ENCODE data around the gene FRMD7. TPM values are rescaled to one million over a fixed set of nuclear protein-coding genes. Genes with fewer than 3 reads are reported as not detected.

The FRMD7 gene
- total RNA-seq, 2 donors from 2014 or later, result not detected

DNA sequence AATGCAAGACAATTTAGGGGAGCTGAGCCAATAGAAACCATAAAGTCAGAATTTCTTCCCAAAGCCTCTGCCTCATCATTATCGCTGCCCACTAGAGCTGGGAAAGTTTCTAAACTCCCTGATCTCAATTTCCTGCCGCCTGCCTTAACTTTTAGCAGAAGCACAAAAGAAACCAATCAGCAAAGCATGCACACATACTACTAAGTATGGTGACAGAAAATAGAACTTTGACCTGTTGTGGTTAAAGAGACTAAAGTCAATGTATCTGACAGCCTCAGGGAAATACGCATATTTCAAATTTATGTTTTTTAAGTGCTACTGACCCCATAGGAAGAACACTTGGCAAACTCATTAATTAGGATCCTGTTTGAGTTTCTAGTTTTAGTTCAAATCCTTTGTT, 94.7 kb downstream of the FRMD7 start:
- no peak overlapping the region for H3K9ac ChIP-seq (ENCODE audit: extremely low read depth, low read length, poor library complexity, severe bottlenecking)
- Mint-ChIP-seq H3K9me3 (no peaks in the 10 kb centered on the region), H3K36me3 (ENCODE audit: low read depth) (peaks cover 7% of the 10 kb centered on the region), H3K4me3 (no peak overlapping the region), H3K27ac (no peak overlapping the region), H3K27me3 (ENCODE audit: insufficient read depth) (no peaks in the 10 kb centered on the region), H3K4me1 (peaks cover 72% of the 10 kb centered on the region)
- H3K27me3 ChIP-seq (ENCODE audit: control insufficient read depth, insufficient read depth, low read length, poor library complexity, severe bottlenecking), result no peaks in the 10 kb centered on the region
- no peak for DNase-seq
- peaks cover 5% of the 10 kb centered on the region for H3K4me1 ChIP-seq (ENCODE audit: control insufficient read depth, insufficient read depth, low read length)
- H3K4me3 ChIP-seq (ENCODE audit: low read length), result no peak overlapping the region
- TF ChIP-seq, protein P1, sequence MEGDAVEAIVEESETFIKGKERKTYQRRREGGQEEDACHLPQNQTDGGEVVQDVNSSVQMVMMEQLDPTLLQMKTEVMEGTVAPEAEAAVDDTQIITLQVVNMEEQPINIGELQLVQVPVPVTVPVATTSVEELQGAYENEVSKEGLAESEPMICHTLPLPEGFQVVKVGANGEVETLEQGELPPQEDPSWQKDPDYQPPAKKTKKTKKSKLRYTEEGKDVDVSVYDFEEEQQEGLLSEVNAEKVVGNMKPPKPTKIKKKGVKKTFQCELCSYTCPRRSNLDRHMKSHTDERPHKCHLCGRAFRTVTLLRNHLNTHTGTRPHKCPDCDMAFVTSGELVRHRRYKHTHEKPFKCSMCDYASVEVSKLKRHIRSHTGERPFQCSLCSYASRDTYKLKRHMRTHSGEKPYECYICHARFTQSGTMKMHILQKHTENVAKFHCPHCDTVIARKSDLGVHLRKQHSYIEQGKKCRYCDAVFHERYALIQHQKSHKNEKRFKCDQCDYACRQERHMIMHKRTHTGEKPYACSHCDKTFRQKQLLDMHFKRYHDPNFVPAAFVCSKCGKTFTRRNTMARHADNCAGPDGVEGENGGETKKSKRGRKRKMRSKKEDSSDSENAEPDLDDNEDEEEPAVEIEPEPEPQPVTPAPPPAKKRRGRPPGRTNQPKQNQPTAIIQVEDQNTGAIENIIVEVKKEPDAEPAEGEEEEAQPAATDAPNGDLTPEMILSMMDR (conservative IDR thresholded peaks at IDR 0.05), result no peak
- H3K9me3 ChIP-seq (ENCODE audit: control insufficient read depth, low read length), result no peaks in the 10 kb centered on the region
- no peaks in the 10 kb centered on the region for H3K36me3 ChIP-seq (ENCODE audit: control insufficient read depth, insufficient read depth, low read length)
- no peak overlapping the region for H3K27ac ChIP-seq (ENCODE audit: low read depth, low read length)
- WGBS, 2 experiments (ENCODE audit: insufficient coverage in 1 of 2, insufficient read length in 1 of 2), result 95% methylated on average over 3 of the region's 3 CpGs; no CpG with 5 or more reads in 1 of the 2 experiments

DNA sequence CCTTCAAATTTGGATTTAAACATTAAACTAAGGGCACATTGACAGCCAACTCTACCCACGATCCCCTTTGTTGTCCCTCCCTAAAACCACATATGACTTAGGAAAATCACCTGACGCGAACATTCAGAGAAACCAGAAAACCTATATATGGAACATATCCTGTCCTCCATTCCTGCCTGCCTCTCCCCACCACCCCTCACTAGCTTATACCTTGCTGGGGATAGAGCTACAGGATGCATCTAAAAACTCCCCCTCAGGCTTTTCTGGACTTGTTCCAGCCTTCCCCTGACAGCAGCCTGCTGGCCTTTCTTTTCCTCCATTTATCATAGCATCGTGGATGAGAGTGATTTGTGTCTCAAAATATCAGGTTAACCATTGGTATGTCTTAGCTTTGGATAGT, 96.0 kb downstream of the FRMD7 start:
- no peaks in the 10 kb centered on the region for H3K9me3 ChIP-seq (ENCODE audit: control insufficient read depth, low read length)
- peaks cover 73% of the 10 kb centered on the region for H3K4me1 Mint-ChIP-seq
- no peak overlapping the region for H3K4me3 ChIP-seq (ENCODE audit: low read length)
- H3K4me3 Mint-ChIP-seq, result no peak overlapping the region
- H3K9ac ChIP-seq (ENCODE audit: extremely low read depth, low read length, poor library complexity, severe bottlenecking), result no peak overlapping the region
- no peaks in the 10 kb centered on the region for H3K9me3 Mint-ChIP-seq
- H3K27me3 Mint-ChIP-seq (ENCODE audit: insufficient read depth), result no peaks in the 10 kb centered on the region
- WGBS, 2 experiments (ENCODE audit: insufficient coverage in 1 of 2, insufficient read length in 1 of 2), result 60 to 92% methylated on average over 1 to 4 of the region's 4 CpGs
- H3K27me3 ChIP-seq (ENCODE audit: control insufficient read depth, insufficient read depth, low read length, poor library complexity, severe bottlenecking), result no peaks in the 10 kb centered on the region
- no peak for DNase-seq
- TF ChIP-seq, protein P1 (conservative IDR thresholded peaks at IDR 0.05), result no peak
- H3K27ac Mint-ChIP-seq, result peak overlapping the region; percentile 9
- H3K36me3 Mint-ChIP-seq (ENCODE audit: low read depth), result peaks cover 12% of the 10 kb centered on the region
- no peaks in the 10 kb centered on the region for H3K36me3 ChIP-seq (ENCODE audit: control insufficient read depth, insufficient read depth, low read length)
- H3K27ac ChIP-seq (ENCODE audit: low read depth, low read length), result no peak overlapping the region
- H3K4me1 ChIP-seq (ENCODE audit: control insufficient read depth, insufficient read depth, low read length), result peaks cover 5% of the 10 kb centered on the region

DNA sequence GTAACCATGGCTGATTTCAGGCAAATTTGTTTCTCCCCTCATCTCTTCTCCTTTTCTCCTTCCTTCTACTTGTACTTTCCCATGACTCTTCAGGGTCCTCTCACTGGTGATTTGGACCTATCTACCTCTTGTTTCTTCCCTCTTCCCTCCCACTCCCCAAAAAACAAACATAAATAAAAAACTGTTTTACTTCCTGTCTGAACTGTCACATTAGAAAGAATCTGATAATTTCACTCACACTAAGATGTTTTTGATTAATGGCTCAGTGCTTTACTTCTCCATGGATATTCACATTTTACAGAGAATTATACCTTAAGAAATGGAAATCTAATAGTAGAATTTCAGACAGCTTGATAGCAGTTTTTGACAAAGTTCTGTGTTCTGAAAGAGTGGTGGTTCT, 97.6 kb downstream of the FRMD7 start:
- no peaks in the 10 kb centered on the region for H3K4me1 ChIP-seq (ENCODE audit: control insufficient read depth, insufficient read depth, low read length)
- no peak overlapping the region for H3K4me3 Mint-ChIP-seq
- no peaks in the 10 kb centered on the region for H3K9me3 ChIP-seq (ENCODE audit: control insufficient read depth, low read length)
- no peaks in the 10 kb centered on the region for H3K27me3 ChIP-seq (ENCODE audit: control insufficient read depth, insufficient read depth, low read length, poor library complexity, severe bottlenecking)
- DNase-seq, result no peak
- no peak overlapping the region for H3K9ac ChIP-seq (ENCODE audit: extremely low read depth, low read length, poor library complexity, severe bottlenecking)
- no peaks in the 10 kb centered on the region for H3K9me3 Mint-ChIP-seq
- H3K4me1 Mint-ChIP-seq, result peaks cover 75% of the 10 kb centered on the region
- no peak overlapping the region for H3K27ac ChIP-seq (ENCODE audit: low read depth, low read length)
- TF ChIP-seq, protein P1 (conservative IDR thresholded peaks at IDR 0.05), result no peak
- H3K4me3 ChIP-seq (ENCODE audit: low read length), result no peak overlapping the region
- no peak overlapping the region for H3K27ac Mint-ChIP-seq
- H3K36me3 ChIP-seq (ENCODE audit: control insufficient read depth, insufficient read depth, low read length), result no peaks in the 10 kb centered on the region
- peaks cover 12% of the 10 kb centered on the region for H3K36me3 Mint-ChIP-seq (ENCODE audit: low read depth)
- no peaks in the 10 kb centered on the region for H3K27me3 Mint-ChIP-seq (ENCODE audit: insufficient read depth)

Other genes starting within 250 kb of the FRMD7 start
- gene STK26, start 104.7 kb downstream of the FRMD7 start, total RNA-seq, result 100 to 1,000 TPM; 105 to 140 TPM
- gene RAP2C, start 91.4 kb upstream of the FRMD7 start, total RNA-seq, result 10 to 100 TPM; 39.7 to 60.8 TPM